Suprapubic skin (tissue), 4 donors: ENCODE results near the gene B3GNT5. TPM values are rescaled to one million over a fixed set of nuclear protein-coding genes. Genes with fewer than 3 reads are reported as not detected.

Source experiments
- DNase-seq, 2 donors: peaks; one replicate each; pipeline ENCODE4 v3.0.0-alpha.2; 2019; ENCODE audit warnings: low spot score in 2 of 2
- H3K27ac ChIP-seq: fragments of 200-600 bp; sonication (generic); one replicate; pipeline ENCODE4 v1.5.1; 2019
- H3K27me3 ChIP-seq: fragments of 200-600 bp; sonication (generic); one replicate; pipeline ENCODE4 v1.5.1; 2019
- H3K36me3 ChIP-seq: fragments of 200-600 bp; sonication (generic); one replicate; pipeline ENCODE4 v1.5.1; 2019
- H3K4me1 ChIP-seq: fragments of 200-600 bp; sonication (generic); one replicate; pipeline ENCODE4 v1.5.1; 2019
- H3K4me3 ChIP-seq: fragments of 200-600 bp; sonication (generic); one replicate; pipeline ENCODE4 v1.5.1; 2019; ENCODE audit warnings: mild to moderate bottlenecking
- H3K9me3 ChIP-seq: fragments of 200-600 bp; sonication (generic); one replicate; pipeline ENCODE4 v1.5.1; 2019
- CTCF ChIP-seq, 2 donors: fragments of 200-600 bp in 1 of 2; fragments of 450-650 bp in 1 of 2; sonication (generic) in 1 of 2; IDR thresholded peaks; one replicate each; pipeline ENCODE4 v1.5.1; 2016 to 2019; ENCODE audit warnings: antibody characterized with exemption in 2 of 2, mild to moderate bottlenecking in 1 of 2, moderate library complexity in 1 of 2
- EP300 ChIP-seq: sonication (generic); formaldehyde crosslinking; IDR thresholded peaks from one replicate; pipeline ENCODE4 v1.6.1; 2017; ENCODE audit warnings: antibody characterized with exemption
- POLR2A ChIP-seq, 2 donors: fragments of 450-650 bp; IDR thresholded peaks; one replicate each; pipeline ENCODE4 v1.6.1; 2017; ENCODE audit warnings: antibody characterized with exemption in 2 of 2, mild to moderate bottlenecking in 2 of 2, moderate library complexity in 2 of 2
- POLR2AphosphoS5 ChIP-seq, 3 donors: sonication (generic); formaldehyde crosslinking; IDR thresholded peaks; one replicate each; pipeline ENCODE4 v1.6.1; 2017; ENCODE audit warnings: antibody characterized with exemption in 3 of 3
- WGBS: methylation state at CpG from one replicate; pipeline ENCODE4 v1.1.5; 2018; 5-methylcytosine and 5-hydroxymethylcytosine counted together
- total RNA-seq, 4 donors: library from RNA; depleted of rRNA; stranded (reverse); fragments of >200 nt; gene quantifications; one replicate each; pipeline ENCODE4 v1.1.0, GENCODE V29; 2016

B3GNT5 gene
- total RNA-seq, 4 donors from 2014 or later = 14.6 to 30.8 (median 27.5) TPM

- DNase-seq = no peak
- H3K27ac ChIP-seq = no peak overlapping the region
- H3K27me3 ChIP-seq = no peaks in the 10 kb centered on the region
- H3K36me3 ChIP-seq = no peaks in the 10 kb centered on the region
- no peaks in the 10 kb centered on the region for H3K4me1 ChIP-seq
- H3K4me3 ChIP-seq = no peak overlapping the region
- no peaks in the 10 kb centered on the region for H3K9me3 ChIP-seq
- TF ChIP-seq EP300 (no peak), POLR2A (IDR thresholded peaks at IDR 0.05) (no peak), CTCF (IDR thresholded peaks at IDR 0.05) (no peak), POLR2AphosphoS5 (IDR thresholded peaks at IDR 0.05) (no peak)
- 81% methylated on average over 10 of the region's 10 CpGs for WGBS
These were observed 65.1 kb downstream of the B3GNT5 start for GRCh38 chr3:183317886-183318865.

GRCh38 chr3:183318877-183319276, 65.8 kb downstream of the B3GNT5 start:
- H3K27ac ChIP-seq = no peak overlapping the region
- 77% methylated on average over 5 of the region's 5 CpGs for WGBS

GRCh38 chr3:183319371-183319770, 66.3 kb downstream of the B3GNT5 start:
- TF ChIP-seq POLR2AphosphoS5 (IDR thresholded peaks at IDR 0.05) (no peak), EP300 (no peak)
- Histone ChIP-seq H3K9me3 (no peaks in the 10 kb centered on the region), H3K27me3 (no peaks in the 10 kb centered on the region), H3K36me3 (no peaks in the 10 kb centered on the region), H3K27ac (no peak overlapping the region), H3K4me1 (no peaks in the 10 kb centered on the region), H3K4me3 (no peak overlapping the region)
- DNase-seq = no peak

More at GRCh38 chr3:183318877-183319276, 65.8 kb downstream of the B3GNT5 start:
- no peak for DNase-seq
- Histone ChIP-seq H3K4me1 (no peaks in the 10 kb centered on the region), H3K27me3 (no peaks in the 10 kb centered on the region), H3K36me3 (no peaks in the 10 kb centered on the region), H3K4me3 (no peak overlapping the region), H3K9me3 (no peaks in the 10 kb centered on the region)
- TF ChIP-seq CTCF (IDR thresholded peaks at IDR 0.05) (no peak), EP300 (no peak), POLR2A (IDR thresholded peaks at IDR 0.05) (no peak), POLR2AphosphoS5 (IDR thresholded peaks at IDR 0.05) (no peak)

Other genes with a start within 250 kb of the B3GNT5 start
- 10 to 100 TPM; 24.8 to 58.7 (median 34.7) TPM for gene MCCC1, start 153.8 kb upstream of the B3GNT5 start, total RNA-seq
- gene LAMP3, start 90.5 kb upstream of the B3GNT5 start, total RNA-seq = 1 to 10 TPM in 3 of 4 donors, under 1 TPM in 1; 0.64 to 5.6 (median 1.7) TPM
- gene MCF2L2, start 175.4 kb downstream of the B3GNT5 start, total RNA-seq = 1 to 10 TPM in 1 of 4 donors, under 1 TPM in 3; 0.36 to 2.2 (median 0.64) TPM